GM19438 (cell line): ENCODE results near the gene GREB1.
"Not testable (repeated sequence)": the region's sequence is repeated elsewhere in the genome, so short reads cannot be mapped to it uniquely, and the experiment has no call there.

Experiments
- ATAC-seq: cut with Tn5 transposase; IDR thresholded peaks from one replicate; pipeline ENCODE4 v1.9.1; 2021; ENCODE audit warnings: low read depth; ENCODE audit not compliant: unreplicated experiment

Gene GREB1

GRCh38 chr2:11656671-11657101 is 122.8 kb downstream of the GREB1 start:
- no peak for ATAC-seq

- ATAC-seq = no peak
These were observed 123.3 kb downstream of the GREB1 start for GRCh38 chr2:11657195-11657594.

GRCh38 chr2:11657646-11658045 is 123.8 kb downstream of the GREB1 start:
- no peak for ATAC-seq

GRCh38 chr2:11658208-11659114 is 124.6 kb downstream of the GREB1 start:
- ATAC-seq = no peak

- no peak for ATAC-seq
These were observed 125.2 kb downstream of the GREB1 start for GRCh38 chr2:11659115-11659475.

GRCh38 chr2:11659851-11660250 is 126.0 kb downstream of the GREB1 start:
- no peak for ATAC-seq

GRCh38 chr2:11660396-11660795 is 126.6 kb downstream of the GREB1 start:
- not testable (repeated sequence) for ATAC-seq

GRCh38 chr2:11661891-11662435 is 128.1 kb downstream of the GREB1 start:
- no peak for ATAC-seq

GRCh38 chr2:11662882-11663281 is 129.0 kb downstream of the GREB1 start:
- no peak for ATAC-seq

- ATAC-seq = no peak
These were observed 129.6 kb downstream of the GREB1 start for GRCh38 chr2:11663427-11663826.

- ATAC-seq = no peak
These were observed 131.2 kb downstream of the GREB1 start for GRCh38 chr2:11665028-11665427.

- no peak for ATAC-seq
These were observed 131.9 kb downstream of the GREB1 start for GRCh38 chr2:11665510-11666362.

- ATAC-seq = no peak
These were observed 133.3 kb downstream of the GREB1 start for GRCh38 chr2:11667194-11667593.

GRCh38 chr2:11667866-11668637 is 134.2 kb downstream of the GREB1 start:
- ATAC-seq = no peak

GRCh38 chr2:11669454-11670291 is 135.8 kb downstream of the GREB1 start, which contains the start of gene NTSR2:
TSS of gene NTSR2 (minus strand) at chr2:11670195. CDS start at chr2:11670129, 66 bp downstream.
- no peak for ATAC-seq

GRCh38 chr2:11672407-11672806 is 138.6 kb downstream of the GREB1 start:
- ATAC-seq = no peak

GRCh38 chr2:11674983-11675382 is 141.1 kb downstream of the GREB1 start:
- no peak for ATAC-seq

- ATAC-seq = no peak
These were observed 141.7 kb downstream of the GREB1 start for GRCh38 chr2:11675423-11676112.

GRCh38 chr2:11676640-11677039 is 142.8 kb downstream of the GREB1 start:
- no peak for ATAC-seq
